Trophoblast cell (in vitro differentiated cells and primary cell): ENCODE results near the gene TMEM60.
"Not testable (repeated sequence)": the region's sequence is repeated elsewhere in the genome, so short reads cannot be mapped to it uniquely, and the experiment has no call there.

ENCODE experiments used
- DNase-seq, 2 donors: peaks; one replicate each; pipeline ENCODE4 v3.0.0-alpha.2; 2016
- H2AFZ ChIP-seq: 2 replicates; pipeline ENCODE4 v1.6.1; 2013; ENCODE audit warnings: low read length, moderate library complexity, mild to moderate bottlenecking; ENCODE audit not compliant: insufficient read depth, poor library complexity
- H2AK5ac ChIP-seq: 2 replicates; pipeline ENCODE4 v1.6.1; 2013; ENCODE audit warnings: mild to moderate bottlenecking, low read length
- H2BK120ac ChIP-seq: 2 replicates; pipeline ENCODE4 v1.6.1; 2013; ENCODE audit warnings: low read length, mild to moderate bottlenecking, moderate library complexity; ENCODE audit not compliant: insufficient read depth, poor library complexity
- H2BK12ac ChIP-seq: 2 replicates; pipeline ENCODE4 v1.6.1; 2013; ENCODE audit warnings: mild to moderate bottlenecking, low read length, moderate library complexity
- H2BK5ac ChIP-seq: 2 replicates; pipeline ENCODE4 v1.6.1; 2013; ENCODE audit warnings: low read length, low read depth, moderate library complexity, mild to moderate bottlenecking; ENCODE audit not compliant: poor library complexity
- H3K14ac ChIP-seq: 2 replicates; pipeline ENCODE4 v1.6.1; 2013; ENCODE audit warnings: mild to moderate bottlenecking, low read length
- H3K18ac ChIP-seq: 2 replicates; pipeline ENCODE4 v1.6.1; 2013; ENCODE audit warnings: mild to moderate bottlenecking, low read length
- H3K23ac ChIP-seq: 2 replicates; pipeline ENCODE4 v1.6.1; 2013; ENCODE audit warnings: low read length
- H3K27ac ChIP-seq: 2 replicates; pipeline ENCODE4 v1.5.1; 2013; ENCODE audit warnings: low read depth, mild to moderate bottlenecking, inconsistent platforms, low read length, moderate library complexity
- H3K27me3 ChIP-seq: 2 replicates; pipeline ENCODE4 v1.6.1; 2013; ENCODE audit warnings: inconsistent platforms, mild to moderate bottlenecking, low read length, moderate library complexity; ENCODE audit not compliant: insufficient read depth
- H3K36me3 ChIP-seq, 2 experiments: 1 replicate in 1 of 2; 2 replicates in 1 of 2; pipeline ENCODE4 v1.6.1; 2013; ENCODE audit warnings: low read length in 2 of 2, mild to moderate bottlenecking in 2 of 2, moderate library complexity in 1 of 2; ENCODE audit not compliant: insufficient read depth in 2 of 2, control insufficient read depth in 1 of 2
- H3K4ac ChIP-seq: 2 replicates; pipeline ENCODE4 v1.6.1; 2013; ENCODE audit warnings: low read depth, mild to moderate bottlenecking, low read length, moderate library complexity
- H3K4me1 ChIP-seq, 2 experiments: 1 replicate in 1 of 2; 2 replicates in 1 of 2; pipeline ENCODE4 v1.6.1; 2013; ENCODE audit warnings: low read length in 2 of 2, mild to moderate bottlenecking in 2 of 2, moderate library complexity in 1 of 2; ENCODE audit not compliant: insufficient read depth in 2 of 2, control insufficient read depth in 1 of 2
- H3K4me2 ChIP-seq: 2 replicates; pipeline ENCODE4 v1.6.1; 2013; ENCODE audit warnings: inconsistent platforms, mild to moderate bottlenecking, low read length, moderate library complexity
- H3K4me3 ChIP-seq: 2 replicates; pipeline ENCODE4 v1.5.1; 2013; ENCODE audit warnings: mild to moderate bottlenecking, low read depth, low read length, inconsistent platforms
- H3K79me1 ChIP-seq: one replicate; pipeline ENCODE4 v1.6.1; 2013; ENCODE audit warnings: low read length
- H3K79me2 ChIP-seq: 2 replicates; pipeline ENCODE4 v1.6.1; 2013; ENCODE audit warnings: low read length, mild to moderate bottlenecking; ENCODE audit not compliant: control insufficient read depth, insufficient read depth, poor library complexity
- H3K9ac ChIP-seq: 2 replicates; pipeline ENCODE4 v1.6.1; 2013; ENCODE audit warnings: mild to moderate bottlenecking, low read length
- H3K9me3 ChIP-seq: 2 replicates; pipeline ENCODE4 v1.6.1; 2013; ENCODE audit warnings: low read depth, mild to moderate bottlenecking, control low read depth, inconsistent platforms, low read length; ENCODE audit not compliant: insufficient read depth
- H4K12ac ChIP-seq: 2 replicates; pipeline ENCODE4 v1.6.1; 2013; ENCODE audit warnings: low read depth, mild to moderate bottlenecking, low read length, moderate library complexity
- H4K8ac ChIP-seq: 2 replicates; pipeline ENCODE4 v1.6.1; 2013; ENCODE audit warnings: low read depth, mild to moderate bottlenecking, low read length, moderate library complexity
- H4K91ac ChIP-seq: one replicate; pipeline ENCODE4 v1.6.1; 2013; ENCODE audit warnings: low read depth, mild to moderate bottlenecking, low read length, moderate library complexity
- WGBS: extraction: QIAGEN DNeasy Blood & Tissue Kit; methylation state at CpG from one replicate; pipeline ENCODE4 v1.1.7; 2013; ENCODE audit warnings: missing lambda C conversion rate; ENCODE audit not compliant: insufficient read length, insufficient coverage; ENCODE audit errors: extremely low coverage; 5-methylcytosine and 5-hydroxymethylcytosine counted together

The TMEM60 gene

GRCh38 chr7:77786741-77787140 lies 11.5 kb downstream of the TMEM60 start:
- no peaks in the 10 kb centered on the region for H3K4me1 ChIP-seq
- no peak overlapping the region for H3K4me2 ChIP-seq
- no peak overlapping the region for H3K9ac ChIP-seq
- no peak overlapping the region for H3K14ac ChIP-seq
- H3K18ac ChIP-seq: no peak overlapping the region
- H3K79me2 ChIP-seq: no peaks in the 10 kb centered on the region
- no peak overlapping the region for H2AFZ ChIP-seq
- H3K4ac ChIP-seq: no peak overlapping the region
- H4K12ac ChIP-seq: no peak overlapping the region
- H3K27ac ChIP-seq: no peak overlapping the region
- no peaks in the 10 kb centered on the region for H3K79me1 ChIP-seq
- no peak overlapping the region for H2BK120ac ChIP-seq
- no peak overlapping the region for H3K4me3 ChIP-seq
- H3K23ac ChIP-seq: no peak overlapping the region
- no peak overlapping the region for H2AK5ac ChIP-seq
- no peak overlapping the region for H2BK12ac ChIP-seq
- H3K36me3 ChIP-seq: peaks cover 0 to 2% of the 10 kb centered on the region in 2 experiments
- H3K9me3 ChIP-seq: no peaks in the 10 kb centered on the region
- H3K27me3 ChIP-seq: no peaks in the 10 kb centered on the region
- no peak overlapping the region for H2BK5ac ChIP-seq
- DNase-seq: no peak
- no peak overlapping the region for H4K8ac ChIP-seq
- H4K91ac ChIP-seq: no peak overlapping the region

- H3K23ac ChIP-seq: no peak overlapping the region
- H3K79me1 ChIP-seq: no peaks in the 10 kb centered on the region
- H3K4ac ChIP-seq: no peak overlapping the region
These were observed 12.2 kb downstream of the TMEM60 start for GRCh38 chr7:77786018-77786417.

GRCh38 chr7:77784426-77784825 lies 13.8 kb downstream of the TMEM60 start:
- H3K4me2 ChIP-seq, H2BK12ac ChIP-seq, H2AFZ ChIP-seq, H3K36me3 ChIP-seq, H3K14ac ChIP-seq, H4K91ac ChIP-seq, H3K9ac ChIP-seq, H3K27me3 ChIP-seq, DNase-seq, H2BK5ac ChIP-seq, H3K9me3 ChIP-seq, H3K18ac ChIP-seq, H3K79me1 ChIP-seq, H3K4me1 ChIP-seq, H3K79me2 ChIP-seq, H3K4ac ChIP-seq, H3K23ac ChIP-seq, H4K8ac ChIP-seq, H2BK120ac ChIP-seq, H2AK5ac ChIP-seq, H3K27ac ChIP-seq, H3K4me3 ChIP-seq, H4K12ac ChIP-seq: not testable (repeated sequence)
- no CpG with 5 or more reads among the region's 10 CpGs for WGBS

More at GRCh38 chr7:77786018-77786417, 12.2 kb downstream of the TMEM60 start:
- Histone ChIP-seq H2BK120ac (no peak overlapping the region), H3K9me3 (no peaks in the 10 kb centered on the region), H3K18ac (no peak overlapping the region), H3K4me1 (no peaks in the 10 kb centered on the region), H2BK12ac (no peak overlapping the region), H2BK5ac (no peak overlapping the region), H2AK5ac (no peak overlapping the region), H3K4me3 (no peak overlapping the region), H4K91ac (no peak overlapping the region), H4K12ac (no peak overlapping the region), H2AFZ (no peak overlapping the region), H3K9ac (no peak overlapping the region), H3K4me2 (no peak overlapping the region), H4K8ac (no peak overlapping the region), H3K79me2 (no peaks in the 10 kb centered on the region), H3K14ac (no peak overlapping the region), H3K27me3 (no peaks in the 10 kb centered on the region), H3K36me3 (peaks cover 0 to 2% of the 10 kb centered on the region in 2 experiments), H3K27ac (no peak overlapping the region)
- no peak for DNase-seq
- no CpG with 5 or more reads among the region's 3 CpGs for WGBS

GRCh38 chr7:77783545-77783944 lies 14.7 kb downstream of the TMEM60 start:
- no peak overlapping the region for H2BK5ac ChIP-seq
- no peaks in the 10 kb centered on the region for H3K79me2 ChIP-seq
- H3K9ac ChIP-seq: no peak overlapping the region
- H3K9me3 ChIP-seq: no peaks in the 10 kb centered on the region
- no CpG with 5 or more reads among the region's 3 CpGs for WGBS
- H2BK12ac ChIP-seq: no peak overlapping the region
- no peak for DNase-seq
- H3K18ac ChIP-seq: no peak overlapping the region
- no peaks in the 10 kb centered on the region for H3K79me1 ChIP-seq
- no peak overlapping the region for H3K4me2 ChIP-seq
- H3K4me1 ChIP-seq: no peaks in the 10 kb centered on the region
- no peak overlapping the region for H2BK120ac ChIP-seq
- no peaks in the 10 kb centered on the region for H3K27me3 ChIP-seq
- H3K4me3 ChIP-seq: no peak overlapping the region
- H3K23ac ChIP-seq: no peak overlapping the region
- no peak overlapping the region for H4K8ac ChIP-seq
- H4K12ac ChIP-seq: no peak overlapping the region
- H3K14ac ChIP-seq: no peak overlapping the region
- H2AFZ ChIP-seq: no peak overlapping the region
- H3K36me3 ChIP-seq: peaks cover 1 to 2% of the 10 kb centered on the region in 2 experiments
- no peak overlapping the region for H2AK5ac ChIP-seq
- H3K27ac ChIP-seq: no peak overlapping the region
- no peak overlapping the region for H3K4ac ChIP-seq
- H4K91ac ChIP-seq: no peak overlapping the region
